ENCODE measurements around the gene MET.

- TF ChIP-seq, protein P1, sequence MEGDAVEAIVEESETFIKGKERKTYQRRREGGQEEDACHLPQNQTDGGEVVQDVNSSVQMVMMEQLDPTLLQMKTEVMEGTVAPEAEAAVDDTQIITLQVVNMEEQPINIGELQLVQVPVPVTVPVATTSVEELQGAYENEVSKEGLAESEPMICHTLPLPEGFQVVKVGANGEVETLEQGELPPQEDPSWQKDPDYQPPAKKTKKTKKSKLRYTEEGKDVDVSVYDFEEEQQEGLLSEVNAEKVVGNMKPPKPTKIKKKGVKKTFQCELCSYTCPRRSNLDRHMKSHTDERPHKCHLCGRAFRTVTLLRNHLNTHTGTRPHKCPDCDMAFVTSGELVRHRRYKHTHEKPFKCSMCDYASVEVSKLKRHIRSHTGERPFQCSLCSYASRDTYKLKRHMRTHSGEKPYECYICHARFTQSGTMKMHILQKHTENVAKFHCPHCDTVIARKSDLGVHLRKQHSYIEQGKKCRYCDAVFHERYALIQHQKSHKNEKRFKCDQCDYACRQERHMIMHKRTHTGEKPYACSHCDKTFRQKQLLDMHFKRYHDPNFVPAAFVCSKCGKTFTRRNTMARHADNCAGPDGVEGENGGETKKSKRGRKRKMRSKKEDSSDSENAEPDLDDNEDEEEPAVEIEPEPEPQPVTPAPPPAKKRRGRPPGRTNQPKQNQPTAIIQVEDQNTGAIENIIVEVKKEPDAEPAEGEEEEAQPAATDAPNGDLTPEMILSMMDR (IDR thresholded peaks at IDR 0.05; ENCODE audit: insufficient read depth, low read length, poor library complexity, severe bottlenecking): no peak
- TF ChIP-seq EZH2phosphoT487 (conservative IDR thresholded peaks at IDR 0.05; ENCODE audit: low read length): no peak
Observed at GRCh38 chr7:116780966-116781365, 109.0 kb downstream of the MET start.

All from SU-DHL-6 (cell line).